Measurements from ENCODE around the gene MAGEA11. TPM values are rescaled to one million over a fixed set of nuclear protein-coding genes. Genes with fewer than 3 reads are reported as not detected.
A peak's percentile ranks its signal among the peaks of the same experiment; 100 is the strongest.
"Not testable (repeated sequence)": the region's sequence is repeated elsewhere in the genome, so short reads cannot be mapped to it uniquely, and the experiment has no call there.

MAGEA11 gene
- total RNA-seq, 2 experiments from 2014 or later, result not detected

DNA sequence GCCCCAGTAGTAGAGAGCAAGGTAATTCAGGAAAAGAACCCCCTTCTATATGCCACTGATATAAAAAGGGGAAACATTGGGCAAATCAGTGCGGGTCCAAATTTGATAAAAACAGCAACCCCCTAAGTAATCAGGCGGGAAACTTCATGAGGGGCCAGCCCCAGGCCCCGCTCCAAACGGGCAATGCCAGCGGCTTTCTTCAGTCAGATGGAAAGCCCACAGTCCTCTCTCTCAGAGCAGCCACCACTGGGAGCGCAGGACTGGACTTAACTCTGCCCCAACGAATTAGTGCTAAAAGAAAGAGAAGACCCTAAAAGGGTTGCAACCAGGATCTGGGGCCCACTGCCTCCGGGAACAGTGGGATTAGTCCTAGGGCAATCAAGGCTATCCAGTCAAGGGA lies 9.9 kb downstream of the MAGEA11 start:
- CTCF ChIA-PET, result no interaction called here
- no peak for DNase-seq
- POLR2A ChIA-PET, result no interaction called here
- no peaks in the 10 kb centered on the region for H3K27me3 Mint-ChIP-seq (ENCODE audit: low read depth)
- H3K36me3 Mint-ChIP-seq (ENCODE audit: low read depth), result no peaks in the 10 kb centered on the region
- no peaks in the 10 kb centered on the region for H3K9me3 Mint-ChIP-seq (ENCODE audit: insufficient read depth)
- no peak for ATAC-seq
- no peak overlapping the region for H3K4me3 Mint-ChIP-seq
- H3K4me1 Mint-ChIP-seq (ENCODE audit: low read depth), result no peaks in the 10 kb centered on the region
- H3K27ac Mint-ChIP-seq, result no peak overlapping the region

DNA sequence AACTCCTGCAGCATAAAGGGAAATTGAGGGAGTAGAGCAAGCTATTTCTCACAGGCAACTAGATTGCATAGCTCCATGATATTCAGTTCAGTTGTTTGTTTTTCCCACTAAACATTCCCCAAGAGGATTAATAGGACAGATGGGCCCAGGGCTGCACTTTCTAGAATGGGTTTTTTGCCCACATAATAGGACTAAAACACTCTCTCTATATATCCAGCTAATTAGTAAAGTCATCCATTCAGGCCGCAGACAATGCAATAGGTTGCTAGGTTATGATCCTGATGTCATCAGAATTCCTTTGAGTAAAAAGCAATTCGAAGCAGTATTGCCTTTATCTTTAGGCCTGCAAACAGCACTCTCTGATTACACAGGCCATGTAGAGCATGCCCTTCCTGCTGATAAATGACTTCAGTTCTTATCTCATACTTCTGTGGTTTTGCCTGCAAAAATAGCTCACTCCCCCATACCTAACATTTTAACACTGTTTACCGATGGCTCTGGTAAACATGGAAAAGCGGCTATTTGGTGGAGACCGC lies 11.8 kb downstream of the MAGEA11 start:
- not testable (repeated sequence) for H3K9me3 Mint-ChIP-seq (ENCODE audit: insufficient read depth)

DNA sequence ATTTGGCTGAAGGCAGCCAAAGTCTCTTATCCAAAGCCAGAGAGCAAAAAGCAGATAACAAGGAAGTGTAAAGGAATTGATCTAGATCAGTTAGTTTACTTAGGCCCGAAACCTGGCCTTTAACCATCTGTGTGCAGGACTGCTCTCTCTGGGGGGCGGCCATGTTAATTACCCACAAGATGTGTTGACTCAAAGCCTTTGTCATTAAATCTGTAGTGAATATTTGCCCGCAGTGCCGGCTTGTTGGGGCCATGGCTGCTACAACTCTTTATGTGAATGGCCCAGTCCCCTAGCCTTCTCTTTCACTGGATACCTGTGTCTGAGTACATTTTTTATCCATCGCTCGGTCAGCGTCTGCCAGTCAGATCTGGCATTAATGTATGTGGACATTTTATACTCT lies 15.4 kb downstream of the MAGEA11 start:
- H3K27me3 Mint-ChIP-seq (ENCODE audit: low read depth); CTCF ChIA-PET; DNase-seq; H3K4me3 Mint-ChIP-seq; POLR2A ChIA-PET; H3K4me1 Mint-ChIP-seq (ENCODE audit: low read depth); H3K27ac Mint-ChIP-seq; H3K36me3 Mint-ChIP-seq (ENCODE audit: low read depth); H3K9me3 Mint-ChIP-seq (ENCODE audit: insufficient read depth); ATAC-seq: not testable (repeated sequence)

More for the DNA sequence above, 11.8 kb downstream of the MAGEA11 start:
- H3K4me3 Mint-ChIP-seq; POLR2A ChIA-PET; H3K27me3 Mint-ChIP-seq (ENCODE audit: low read depth); DNase-seq; CTCF ChIA-PET; ATAC-seq; H3K4me1 Mint-ChIP-seq (ENCODE audit: low read depth); H3K36me3 Mint-ChIP-seq (ENCODE audit: low read depth); H3K27ac Mint-ChIP-seq: not testable (repeated sequence)

DNA sequence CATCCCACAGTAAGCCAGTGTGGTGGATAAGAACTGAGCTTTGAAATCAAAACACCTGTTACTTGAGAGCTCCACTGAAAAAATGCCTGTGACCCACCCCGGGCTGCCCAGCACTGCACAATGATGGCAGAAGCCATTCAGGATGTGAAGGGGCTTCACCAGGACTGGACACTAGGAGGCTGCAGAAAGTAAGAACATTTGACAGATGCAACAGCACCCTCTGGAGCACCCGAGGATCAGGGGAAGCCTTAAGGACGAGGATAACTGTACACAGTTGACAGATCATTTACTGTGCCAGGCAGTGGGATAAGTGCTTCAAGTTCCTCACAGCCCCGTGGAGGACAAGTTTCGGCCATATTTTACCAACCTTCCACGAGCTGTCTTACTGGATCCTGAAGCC lies 30.4 kb downstream of the MAGEA11 start:
- H3K27me3 Mint-ChIP-seq (ENCODE audit: low read depth); CTCF ChIA-PET; H3K27ac Mint-ChIP-seq; H3K9me3 Mint-ChIP-seq (ENCODE audit: insufficient read depth); DNase-seq; H3K4me1 Mint-ChIP-seq (ENCODE audit: low read depth); ATAC-seq; POLR2A ChIA-PET; H3K36me3 Mint-ChIP-seq (ENCODE audit: low read depth); H3K4me3 Mint-ChIP-seq: not testable (repeated sequence)

DNA sequence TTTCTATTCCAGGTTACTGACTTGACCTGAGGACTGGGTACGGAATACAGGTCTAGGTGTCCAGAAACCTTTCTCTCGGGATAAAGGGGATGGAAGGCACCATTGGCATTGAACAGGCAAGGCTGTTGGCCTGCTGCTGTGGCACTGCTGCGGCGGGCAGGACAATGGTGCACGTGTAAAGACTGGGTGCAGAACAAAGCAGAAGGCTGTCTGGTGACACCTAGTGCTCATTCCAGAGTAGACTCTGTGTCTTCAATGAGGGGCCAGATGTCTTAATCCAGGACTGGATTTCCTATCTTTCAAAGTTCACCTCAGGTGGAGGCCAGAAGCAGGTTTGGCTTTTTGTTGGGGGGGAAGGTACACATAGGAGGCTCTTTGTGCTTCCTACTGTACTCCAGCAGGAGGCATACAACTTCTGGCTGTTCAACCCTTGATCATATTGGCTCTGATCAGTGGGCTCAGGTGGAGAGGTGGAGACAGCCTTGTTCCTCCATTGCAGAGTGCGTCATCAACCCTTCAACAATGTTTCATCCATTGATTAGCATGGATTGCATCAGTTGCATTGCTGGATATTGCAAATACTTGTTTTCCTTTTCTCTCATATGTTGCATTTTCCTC lies 34.6 kb downstream of the MAGEA11 start:
- H3K4me1 Mint-ChIP-seq (ENCODE audit: low read depth); H3K4me3 Mint-ChIP-seq; H3K27ac Mint-ChIP-seq; H3K9me3 Mint-ChIP-seq (ENCODE audit: insufficient read depth); H3K36me3 Mint-ChIP-seq (ENCODE audit: low read depth); CTCF ChIA-PET; H3K27me3 Mint-ChIP-seq (ENCODE audit: low read depth); POLR2A ChIA-PET; DNase-seq: not testable (repeated sequence)
- peak; percentile 30 for ATAC-seq

DNA sequence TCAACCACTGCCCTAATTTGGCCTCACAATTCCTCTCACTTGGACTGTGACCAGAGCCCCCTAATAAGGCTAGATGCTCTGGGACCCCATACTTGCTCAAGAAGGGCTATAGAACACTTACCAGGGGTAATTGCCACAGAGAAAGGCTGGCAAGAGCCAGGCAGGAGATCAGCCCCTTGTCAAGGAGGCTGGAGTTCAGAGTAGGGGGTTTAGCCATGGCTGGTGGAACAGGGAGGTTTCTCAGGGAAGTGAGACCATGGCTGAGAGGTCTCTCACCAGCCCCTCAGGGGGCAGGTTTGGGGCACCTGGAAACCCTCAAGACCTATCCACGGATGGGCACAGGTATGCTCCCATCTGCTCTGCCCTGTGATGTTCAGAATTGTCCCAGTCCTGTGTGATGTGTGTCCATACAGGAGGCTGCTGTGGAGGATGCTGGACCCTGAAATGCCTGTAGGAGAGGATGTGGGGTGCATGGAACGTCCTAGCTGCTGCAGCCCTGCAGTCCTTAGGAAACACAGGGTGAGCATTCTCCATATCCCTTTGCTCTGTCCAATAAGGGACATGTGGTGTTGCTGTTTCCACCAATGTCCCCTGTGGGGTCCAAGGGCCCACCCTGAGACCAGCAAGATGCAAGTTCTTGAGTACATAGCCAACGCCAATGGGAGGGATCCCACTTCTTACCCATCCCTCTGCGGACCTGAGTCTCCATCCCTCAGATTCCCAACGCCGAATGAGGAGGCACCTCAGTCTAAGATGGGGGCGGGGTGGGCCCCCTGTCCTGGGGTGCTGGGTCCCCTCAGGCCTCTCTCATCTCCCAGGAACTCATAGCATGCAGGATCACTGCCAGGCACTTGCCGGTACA lies 45.6 kb downstream of the MAGEA11 start:
- no peak for ATAC-seq
- Mint-ChIP-seq H3K27me3 (ENCODE audit: low read depth) (peaks cover 3% of the 10 kb centered on the region), H3K36me3 (ENCODE audit: low read depth) (no peaks in the 10 kb centered on the region), H3K9me3 (ENCODE audit: insufficient read depth) (no peaks in the 10 kb centered on the region), H3K4me1 (ENCODE audit: low read depth) (no peaks in the 10 kb centered on the region), H3K4me3 (no peak overlapping the region), H3K27ac (no peak overlapping the region)
- ChIA-PET CTCF (no interaction called here), POLR2A (no interaction called here)
- no peak for DNase-seq

DNA sequence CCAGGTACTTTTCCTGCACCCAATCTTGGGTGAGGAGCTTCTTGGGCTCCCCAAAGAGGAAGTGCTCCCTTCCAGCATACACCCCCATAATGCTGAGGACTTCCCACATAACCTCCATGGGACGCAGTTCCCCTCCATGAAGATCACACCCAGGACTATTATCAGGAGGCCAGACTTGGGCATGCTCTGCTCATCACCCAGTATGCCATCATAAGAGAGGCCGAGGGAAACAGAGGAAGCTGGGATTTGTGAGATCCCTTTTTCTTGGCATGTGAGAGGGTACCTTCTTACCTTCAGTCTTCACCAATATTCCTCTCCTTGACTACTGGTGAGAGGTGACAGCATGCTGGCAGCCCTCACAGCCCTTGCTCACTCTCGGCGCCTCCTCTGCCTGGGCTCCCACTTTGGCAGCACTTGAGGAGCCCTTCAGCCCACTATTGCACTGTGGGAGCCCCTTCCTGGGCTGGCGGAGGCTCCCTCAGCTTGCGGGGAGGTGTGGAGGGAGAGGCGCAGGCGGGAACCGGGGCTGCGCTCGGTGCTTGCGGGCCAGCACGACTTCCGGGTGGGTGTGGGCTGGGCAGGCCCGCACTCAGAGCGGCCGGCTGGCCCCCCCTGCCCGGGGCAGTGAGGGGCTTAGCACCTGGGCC lies 46.3 kb downstream of the MAGEA11 start:
- ATAC-seq (no peak), DNase-seq (no peak)
- Mint-ChIP-seq H3K4me3 (no peak overlapping the region), H3K27me3 (ENCODE audit: low read depth) (peaks cover 3% of the 10 kb centered on the region), H3K9me3 (ENCODE audit: insufficient read depth) (no peaks in the 10 kb centered on the region), H3K4me1 (ENCODE audit: low read depth) (no peaks in the 10 kb centered on the region), H3K27ac (no peak overlapping the region), H3K36me3 (ENCODE audit: low read depth) (no peaks in the 10 kb centered on the region)
- POLR2A ChIA-PET, result no interaction called here
- CTCF ChIA-PET, result no interaction called here

DNA sequence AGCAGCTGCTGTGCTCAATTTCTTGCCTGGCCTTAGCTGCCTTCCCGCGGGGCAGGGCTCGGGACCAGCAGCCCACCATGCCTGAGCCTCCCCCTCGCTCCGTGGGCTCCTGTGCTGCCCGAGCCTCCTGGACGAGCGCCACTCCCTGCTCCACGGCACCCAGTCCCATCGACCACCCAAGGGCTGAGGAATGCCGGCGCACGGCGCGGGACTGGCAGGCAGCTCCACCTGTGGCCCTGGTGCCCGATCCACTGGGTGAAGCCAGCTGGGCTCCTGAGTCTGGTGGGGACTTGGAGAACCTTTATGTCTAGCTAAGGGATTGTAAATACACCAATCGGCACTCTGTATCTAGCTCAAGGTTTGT lies 46.8 kb downstream of the MAGEA11 start:
- H3K4me3 Mint-ChIP-seq; H3K27ac Mint-ChIP-seq; H3K36me3 Mint-ChIP-seq (ENCODE audit: low read depth); H3K27me3 Mint-ChIP-seq (ENCODE audit: low read depth); POLR2A ChIA-PET; ATAC-seq; H3K9me3 Mint-ChIP-seq (ENCODE audit: insufficient read depth); DNase-seq; CTCF ChIA-PET; H3K4me1 Mint-ChIP-seq (ENCODE audit: low read depth): not testable (repeated sequence)

DNA sequence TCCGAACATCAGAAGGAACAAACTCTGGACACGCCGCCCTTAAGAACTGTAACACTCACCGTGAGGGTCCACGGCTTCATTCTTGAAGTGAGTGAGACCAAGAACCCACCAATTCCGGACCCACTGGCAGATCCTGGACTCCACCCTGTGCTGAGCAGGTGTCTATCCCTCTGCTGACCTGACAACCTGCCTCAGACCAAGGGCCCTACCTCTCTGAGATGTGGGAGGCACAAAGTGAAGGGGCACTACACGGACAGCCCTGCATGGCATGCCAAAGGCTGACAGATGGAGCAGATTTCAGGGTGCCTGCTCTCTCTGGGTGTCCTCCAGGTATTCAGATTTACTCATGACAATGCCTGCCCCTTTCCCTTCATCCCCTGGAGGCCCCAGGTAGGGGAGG lies 48.0 kb downstream of the MAGEA11 start:
- Mint-ChIP-seq H3K4me1 (ENCODE audit: low read depth) (no peaks in the 10 kb centered on the region), H3K36me3 (ENCODE audit: low read depth) (no peaks in the 10 kb centered on the region), H3K27ac (no peak overlapping the region), H3K27me3 (ENCODE audit: low read depth) (peaks cover 5% of the 10 kb centered on the region), H3K4me3 (no peak overlapping the region), H3K9me3 (ENCODE audit: insufficient read depth) (no peaks in the 10 kb centered on the region)
- ATAC-seq, result no peak
- CTCF ChIA-PET, result no interaction called here
- DNase-seq, result no peak
- POLR2A ChIA-PET, result no interaction called here

DNA sequence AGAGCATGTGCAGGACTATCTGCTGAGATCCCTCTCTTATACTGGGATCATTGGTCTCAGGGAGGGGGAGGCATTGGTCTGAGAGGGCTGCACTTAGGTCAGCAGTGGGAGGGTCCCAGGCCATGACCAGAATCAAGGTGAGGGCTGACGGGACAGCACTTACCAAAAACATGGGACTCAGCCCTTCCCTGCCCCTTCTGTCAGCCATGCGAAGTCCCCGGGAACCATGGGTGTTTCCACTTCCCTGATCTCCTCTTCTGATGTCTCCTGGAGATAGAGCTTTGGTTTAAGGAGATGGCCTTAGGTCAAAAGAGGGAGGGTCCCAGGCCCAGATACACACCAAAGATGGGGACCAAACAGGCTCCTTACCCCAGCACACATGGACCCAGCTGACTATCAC lies 49.1 kb downstream of the MAGEA11 start:
- POLR2A ChIA-PET, result no interaction called here
- CTCF ChIA-PET, result no interaction called here
- Mint-ChIP-seq H3K9me3 (ENCODE audit: insufficient read depth) (no peaks in the 10 kb centered on the region), H3K27ac (no peak overlapping the region), H3K4me1 (ENCODE audit: low read depth) (no peaks in the 10 kb centered on the region), H3K36me3 (ENCODE audit: low read depth) (no peaks in the 10 kb centered on the region), H3K27me3 (ENCODE audit: low read depth) (peaks cover 6% of the 10 kb centered on the region), H3K4me3 (no peak overlapping the region)
- DNase-seq (no peak), ATAC-seq (no peak)

DNA sequence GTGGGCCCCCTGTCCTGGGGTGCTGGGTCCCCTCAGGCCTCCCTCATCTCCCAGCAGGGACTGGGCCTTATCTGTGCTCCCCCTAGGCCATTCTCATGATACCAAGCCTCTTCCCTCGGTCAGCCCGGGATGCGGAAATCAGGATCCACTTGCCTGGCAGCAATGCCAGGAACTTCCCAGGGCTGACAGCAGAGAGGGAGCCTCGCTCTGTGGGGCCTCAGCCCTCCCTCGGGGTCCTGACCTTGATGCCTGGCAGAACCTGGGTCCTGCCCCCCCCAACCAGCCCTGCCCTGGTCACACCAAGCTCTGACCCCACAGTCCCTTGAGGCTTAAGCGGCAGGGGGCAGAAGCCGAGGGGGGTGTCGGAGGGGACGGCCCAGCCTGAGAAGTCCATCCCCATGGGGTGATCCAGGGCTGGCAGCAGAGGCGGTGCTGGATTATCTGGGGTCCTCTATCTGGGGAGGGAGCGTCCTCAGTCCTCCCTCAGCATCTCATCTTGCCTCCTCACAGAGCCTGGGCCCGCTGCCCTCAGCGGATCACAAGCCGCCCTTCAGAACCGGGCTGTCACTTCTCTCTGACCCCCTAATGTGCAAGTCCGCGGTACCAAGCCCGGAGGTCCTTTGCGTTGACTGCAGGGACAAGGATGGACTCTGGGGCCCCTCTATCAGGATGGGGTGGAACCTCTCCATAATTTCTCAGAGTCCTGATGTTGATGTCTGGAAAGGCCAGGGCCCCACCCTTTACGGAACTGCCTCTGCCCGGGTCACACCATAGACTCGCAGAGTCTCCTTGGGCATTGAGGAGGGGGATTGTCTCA lies 50.2 kb downstream of the MAGEA11 start:
- ATAC-seq; H3K4me3 Mint-ChIP-seq; DNase-seq; H3K27ac Mint-ChIP-seq; POLR2A ChIA-PET; H3K4me1 Mint-ChIP-seq (ENCODE audit: low read depth); CTCF ChIA-PET; H3K9me3 Mint-ChIP-seq (ENCODE audit: insufficient read depth); H3K36me3 Mint-ChIP-seq (ENCODE audit: low read depth); H3K27me3 Mint-ChIP-seq (ENCODE audit: low read depth): not testable (repeated sequence)

Measured in activated CD8-positive, alpha-beta T cell treated with anti-CD3 and anti-CD28 coated beads, Interleukin-2, amount 10 ng/mL, durations not matched to agents 7 days and 5 days (primary cell).